Breast epithelium (tissue), 3 donors: ENCODE results near the gene KCNJ9.

Source experiments
- POLR2A ChIP-seq: fragments of 450-650 bp; IDR thresholded peaks from one replicate; pipeline ENCODE4 v1.6.1; 2016; ENCODE audit warnings: antibody characterized with exemption, mild to moderate bottlenecking, moderate library complexity
- POLR2AphosphoS5 ChIP-seq, 3 donors: sonication (generic); formaldehyde crosslinking; IDR thresholded peaks; one replicate each; pipeline ENCODE4 v1.6.1; 2017; ENCODE audit warnings: antibody characterized with exemption in 3 of 3
- TF ChIP-seq, protein P1 (sequence below), 3 donors: fragments of 450-650 bp; IDR thresholded peaks; one replicate each; pipeline ENCODE4 v1.5.1; 2016 to 2017; ENCODE audit warnings: antibody characterized with exemption in 3 of 3, mild to moderate bottlenecking in 3 of 3, moderate library complexity in 3 of 3

GRCh38 chr1:160043543-160043942 is 37.8 kb upstream of the KCNJ9 start:
- TF ChIP-seq POLR2A = no peak
- TF ChIP-seq, protein P1, sequence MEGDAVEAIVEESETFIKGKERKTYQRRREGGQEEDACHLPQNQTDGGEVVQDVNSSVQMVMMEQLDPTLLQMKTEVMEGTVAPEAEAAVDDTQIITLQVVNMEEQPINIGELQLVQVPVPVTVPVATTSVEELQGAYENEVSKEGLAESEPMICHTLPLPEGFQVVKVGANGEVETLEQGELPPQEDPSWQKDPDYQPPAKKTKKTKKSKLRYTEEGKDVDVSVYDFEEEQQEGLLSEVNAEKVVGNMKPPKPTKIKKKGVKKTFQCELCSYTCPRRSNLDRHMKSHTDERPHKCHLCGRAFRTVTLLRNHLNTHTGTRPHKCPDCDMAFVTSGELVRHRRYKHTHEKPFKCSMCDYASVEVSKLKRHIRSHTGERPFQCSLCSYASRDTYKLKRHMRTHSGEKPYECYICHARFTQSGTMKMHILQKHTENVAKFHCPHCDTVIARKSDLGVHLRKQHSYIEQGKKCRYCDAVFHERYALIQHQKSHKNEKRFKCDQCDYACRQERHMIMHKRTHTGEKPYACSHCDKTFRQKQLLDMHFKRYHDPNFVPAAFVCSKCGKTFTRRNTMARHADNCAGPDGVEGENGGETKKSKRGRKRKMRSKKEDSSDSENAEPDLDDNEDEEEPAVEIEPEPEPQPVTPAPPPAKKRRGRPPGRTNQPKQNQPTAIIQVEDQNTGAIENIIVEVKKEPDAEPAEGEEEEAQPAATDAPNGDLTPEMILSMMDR (IDR thresholded peaks at IDR 0.05) = no peak
- no peak for TF ChIP-seq POLR2AphosphoS5 (IDR thresholded peaks at IDR 0.05)
